HK-2 (cell line): Measurements from ENCODE around the gene CLK2.
A peak's percentile ranks its signal among the peaks of the same experiment; 100 is the strongest.
"Not testable (repeated sequence)": the region's sequence is repeated elsewhere in the genome, so short reads cannot be mapped to it uniquely, and the experiment has no call there.

Experiments
- DNase-seq: peaks from one replicate; pipeline ENCODE4 v3.0.0-alpha.2; 2018; ENCODE audit not compliant: unreplicated experiment

The CLK2 gene

GRCh38 chr1:155242805-155243358 lies 30.4 kb downstream of the CLK2 start:
- no peak for DNase-seq

- no peak for DNase-seq
These were observed 31.5 kb downstream of the CLK2 start for GRCh38 chr1:155241841-155242264.

- peak; percentile 63 for DNase-seq
These were observed 32.1 kb downstream of the CLK2 start for GRCh38 chr1:155241069-155241679.

- DNase-seq, result no peak
These were observed 36.9 kb downstream of the CLK2 start for GRCh38 chr1:155236451-155236850.

- DNase-seq, result not testable (repeated sequence)
These were observed 37.9 kb downstream of the CLK2 start for GRCh38 chr1:155235375-155235774.

- not testable (repeated sequence) for DNase-seq
These were observed 39.8 kb downstream of the CLK2 start for GRCh38 chr1:155233502-155233901.

GRCh38 chr1:155232001-155232978 lies 41.0 kb downstream of the CLK2 start:
- DNase-seq, result not testable (repeated sequence)

- not testable (repeated sequence) for DNase-seq
These were observed 42.0 kb downstream of the CLK2 start for GRCh38 chr1:155231302-155231701.

- DNase-seq, result no peak
These were observed 45.2 kb downstream of the CLK2 start for GRCh38 chr1:155228096-155228427.

- DNase-seq, result peak; percentile 99
These were observed 45.8 kb downstream of the CLK2 start for GRCh38 chr1:155227261-155228095.

GRCh38 chr1:155226910-155227260 lies 46.4 kb downstream of the CLK2 start:
- DNase-seq, result peak; percentile 65

- DNase-seq, result peak; percentile 77
These were observed 47.0 kb downstream of the CLK2 start for GRCh38 chr1:155226188-155226909.

GRCh38 chr1:155225404-155225759 lies 47.9 kb downstream of the CLK2 start:
- not testable (repeated sequence) for DNase-seq

GRCh38 chr1:155223047-155223446 lies 50.3 kb downstream of the CLK2 start:
- DNase-seq, result no peak

GRCh38 chr1:155220211-155220965 lies 52.9 kb downstream of the CLK2 start:
- not testable (repeated sequence) for DNase-seq

GRCh38 chr1:155219592-155220031 lies 53.7 kb downstream of the CLK2 start:
- no peak for DNase-seq

GRCh38 chr1:155218854-155219591 lies 54.3 kb downstream of the CLK2 start:
- DNase-seq, result no peak

- DNase-seq, result not testable (repeated sequence)
These were observed 58.6 kb downstream of the CLK2 start for GRCh38 chr1:155214702-155215101.
